Fibroblast of villous mesenchyme (primary cell): ENCODE data around the gene TMEFF1. TPM values are rescaled to one million over a fixed set of nuclear protein-coding genes. Genes with fewer than 3 reads are reported as not detected.
"Not testable (repeated sequence)": the region's sequence is repeated elsewhere in the genome, so short reads cannot be mapped to it uniquely, and the experiment has no call there.

ENCODE experiments used
- DNase-seq: peaks from one replicate; pipeline ENCODE4 v3.0.0-alpha.2; 2010; ENCODE audit warnings: low read depth
- H3K4me3 ChIP-seq: 2 replicates; pipeline ENCODE4 v1.5.1; 2011; ENCODE audit warnings: low read depth, mild to moderate bottlenecking, low read length
- total RNA-seq: library from RNA; depleted of rRNA; stranded (reverse); fragments of >200 nt; gene quantifications from 2 replicates; pipeline ENCODE4 v1.2.3, GENCODE V29; 2012
- TF ChIP-seq, protein P1 (sequence below): IDR thresholded peaks from 2 replicates; pipeline ENCODE4 v1.5.1; 2012; ENCODE audit warnings: low read depth, mild to moderate bottlenecking, low read length; ENCODE audit not compliant: insufficient read depth

The TMEFF1 gene
- total RNA-seq, 1 donor: 0.43 TPM

- TF ChIP-seq, protein P1, sequence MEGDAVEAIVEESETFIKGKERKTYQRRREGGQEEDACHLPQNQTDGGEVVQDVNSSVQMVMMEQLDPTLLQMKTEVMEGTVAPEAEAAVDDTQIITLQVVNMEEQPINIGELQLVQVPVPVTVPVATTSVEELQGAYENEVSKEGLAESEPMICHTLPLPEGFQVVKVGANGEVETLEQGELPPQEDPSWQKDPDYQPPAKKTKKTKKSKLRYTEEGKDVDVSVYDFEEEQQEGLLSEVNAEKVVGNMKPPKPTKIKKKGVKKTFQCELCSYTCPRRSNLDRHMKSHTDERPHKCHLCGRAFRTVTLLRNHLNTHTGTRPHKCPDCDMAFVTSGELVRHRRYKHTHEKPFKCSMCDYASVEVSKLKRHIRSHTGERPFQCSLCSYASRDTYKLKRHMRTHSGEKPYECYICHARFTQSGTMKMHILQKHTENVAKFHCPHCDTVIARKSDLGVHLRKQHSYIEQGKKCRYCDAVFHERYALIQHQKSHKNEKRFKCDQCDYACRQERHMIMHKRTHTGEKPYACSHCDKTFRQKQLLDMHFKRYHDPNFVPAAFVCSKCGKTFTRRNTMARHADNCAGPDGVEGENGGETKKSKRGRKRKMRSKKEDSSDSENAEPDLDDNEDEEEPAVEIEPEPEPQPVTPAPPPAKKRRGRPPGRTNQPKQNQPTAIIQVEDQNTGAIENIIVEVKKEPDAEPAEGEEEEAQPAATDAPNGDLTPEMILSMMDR: no peak
- H3K4me3 ChIP-seq: no peak overlapping the region
- DNase-seq: peak; percentile 85
These were observed 32.9 kb upstream of the TMEFF1 start for GRCh38 chr9:100440071-100440470.

DNA sequence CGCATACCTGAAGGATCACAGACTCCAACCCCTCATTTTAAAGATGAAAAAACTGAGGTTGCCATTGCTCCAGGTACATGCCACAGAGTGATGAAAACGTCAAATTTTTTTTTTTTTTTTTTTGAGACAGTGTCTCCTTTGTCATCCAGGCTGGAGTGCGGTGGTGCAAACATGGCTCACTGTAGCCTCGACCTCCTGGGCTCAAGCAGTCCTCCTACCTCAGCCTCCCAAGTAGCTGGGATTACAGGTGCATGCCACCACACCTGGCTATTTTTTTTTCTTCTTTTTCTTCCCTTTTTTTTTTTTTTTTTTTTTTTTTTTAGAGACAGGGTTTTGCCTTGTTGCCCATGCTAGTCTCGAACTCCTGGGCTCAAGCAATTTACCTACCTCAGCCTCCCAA is 32.5 kb upstream of the TMEFF1 start:
- H3K4me3 ChIP-seq, DNase-seq: not testable (repeated sequence)

DNA sequence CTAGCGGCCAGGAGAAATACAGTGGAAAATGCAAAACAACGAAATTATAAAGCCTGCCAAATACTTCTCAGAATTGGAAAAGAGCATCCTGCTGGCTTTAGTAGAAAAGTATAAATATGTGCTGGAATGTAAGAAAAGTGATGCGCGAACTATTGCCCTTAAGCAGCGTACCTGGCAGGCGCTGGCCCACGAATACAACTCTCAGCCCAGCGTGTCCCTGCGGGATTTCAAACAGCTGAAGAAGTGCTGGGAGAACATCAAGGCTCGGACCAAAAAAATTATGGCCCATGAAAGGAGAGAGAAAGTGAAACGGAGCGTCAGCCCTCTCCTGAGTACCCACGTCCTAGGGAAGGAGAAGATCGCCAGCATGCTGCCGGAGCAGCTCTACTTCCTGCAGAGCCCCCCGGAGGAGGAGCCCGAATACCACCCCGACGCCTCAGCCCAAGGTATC is 31.0 kb upstream of the TMEFF1 start:
- DNase-seq: no peak
- TF ChIP-seq, protein P1: no peak
- H3K4me3 ChIP-seq: no peak overlapping the region

DNA sequence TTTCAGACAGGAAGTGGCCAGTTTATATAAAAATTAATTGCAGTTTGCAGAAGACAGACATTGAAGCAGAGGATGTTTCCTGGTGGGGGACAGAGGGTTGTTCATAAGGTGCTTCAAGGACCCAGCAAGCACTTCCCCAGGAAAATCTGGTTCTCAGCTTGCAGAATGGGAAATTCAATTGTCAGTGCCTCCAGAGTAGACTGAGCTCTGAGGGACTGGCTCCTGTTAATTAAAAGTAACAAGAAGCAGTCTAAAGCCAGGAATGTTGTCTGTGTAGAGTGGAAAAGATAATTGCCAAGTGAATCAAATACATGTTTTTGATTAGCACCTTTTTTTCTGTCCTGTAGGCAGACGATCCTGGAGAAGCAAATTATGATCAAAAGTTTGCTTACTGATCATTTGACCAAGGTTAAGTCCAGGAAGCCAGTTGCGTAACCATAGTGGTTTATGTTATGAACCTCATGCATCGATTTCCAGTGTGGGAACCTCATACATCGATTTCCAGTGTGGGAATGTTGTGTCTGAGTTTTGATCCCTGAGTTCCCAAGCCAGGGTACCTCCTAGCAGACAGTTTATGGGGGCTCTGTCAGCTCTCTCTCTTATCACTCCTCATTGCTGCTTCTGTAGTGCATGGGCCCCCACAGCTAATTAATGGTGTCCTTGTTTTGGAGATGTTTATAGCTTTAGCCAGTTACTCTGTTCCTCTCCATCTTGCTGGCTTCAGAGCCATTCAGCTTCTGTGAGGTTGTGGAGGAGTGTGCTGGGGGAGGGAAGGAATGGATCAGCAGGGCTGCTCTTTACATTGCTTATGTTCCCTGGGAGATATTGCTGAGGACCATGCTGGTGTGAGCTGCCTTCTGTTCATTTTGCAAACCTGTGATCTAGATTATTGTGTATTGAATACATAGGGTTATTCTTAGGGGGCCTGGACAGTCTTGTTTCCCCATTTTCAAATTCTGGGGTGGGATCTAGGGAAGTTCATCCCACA is 28.9 kb upstream of the TMEFF1 start:
- no peak overlapping the region for H3K4me3 ChIP-seq
- TF ChIP-seq, protein P1: no peak
- peak; percentile 89 for DNase-seq

- TF ChIP-seq, protein P1: no peak
- DNase-seq: no peak
- H3K4me3 ChIP-seq: no peak overlapping the region
These were observed 27.6 kb upstream of the TMEFF1 start for GRCh38 chr9:100445161-100445902.

DNA sequence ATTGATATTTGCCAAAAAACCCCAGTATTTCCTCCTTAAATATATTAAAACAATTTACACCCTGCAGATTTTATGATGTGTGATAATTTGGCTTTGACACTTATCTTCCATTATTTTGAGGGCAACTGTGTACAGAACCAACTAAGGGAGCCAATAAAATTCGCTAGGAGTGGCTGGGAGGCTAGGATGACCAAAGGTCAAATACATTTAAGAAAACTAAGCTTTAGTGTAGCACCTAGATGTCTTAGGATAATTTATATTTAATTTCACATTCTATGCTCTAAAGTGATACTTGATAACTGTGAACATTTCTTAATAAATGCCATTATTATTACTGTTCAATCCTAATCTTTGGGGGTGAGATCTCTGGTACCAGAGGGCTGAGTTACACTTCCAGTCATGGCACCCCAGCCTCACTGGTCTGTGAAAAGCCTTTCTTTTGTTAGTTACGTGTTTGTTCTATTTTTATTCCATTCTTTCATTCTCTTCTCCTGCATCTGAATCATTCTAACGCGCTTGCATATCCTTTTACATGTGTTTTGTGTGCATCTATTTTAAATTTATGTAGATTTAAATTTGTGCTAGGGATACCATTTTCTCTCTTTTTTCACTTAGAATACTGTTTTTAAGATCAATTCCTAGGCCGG is 26.9 kb upstream of the TMEFF1 start:
- no peak for DNase-seq
- TF ChIP-seq, protein P1: no peak
- no peak overlapping the region for H3K4me3 ChIP-seq

DNA sequence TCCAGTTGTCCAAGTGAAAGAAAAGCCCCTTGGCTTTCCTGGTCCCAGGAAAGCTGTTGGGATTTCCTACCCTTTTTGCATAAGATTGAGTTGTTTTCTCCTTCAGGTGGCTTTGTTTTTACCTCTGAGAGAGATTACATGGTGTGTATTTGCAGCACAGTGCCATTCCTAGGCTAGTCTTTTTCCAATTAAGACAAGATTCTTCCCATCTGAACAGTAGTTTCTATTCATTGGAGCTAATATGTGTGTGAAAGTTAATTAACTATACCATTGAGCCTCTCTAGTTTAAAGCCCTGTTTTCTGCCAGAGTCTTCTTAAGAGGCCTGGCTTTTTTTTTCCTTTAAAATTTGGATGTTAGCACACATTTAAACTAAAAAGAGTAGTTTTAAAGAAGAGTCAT is 25.9 kb upstream of the TMEFF1 start:
- no peak for DNase-seq
- H3K4me3 ChIP-seq: no peak overlapping the region
- TF ChIP-seq, protein P1: no peak
